Tibial nerve (tissue), 4 donors: ENCODE results near the gene BMPR1A. TPM values are rescaled to one million over a fixed set of nuclear protein-coding genes. Genes with fewer than 3 reads are reported as not detected.

Source experiments
- DNase-seq, 2 donors: peaks; one replicate each; pipeline ENCODE4 v3.0.0-alpha.2; 2019; ENCODE audit warnings: low spot score in 2 of 2
- H3K27ac ChIP-seq, 4 donors: fragments of 200-600 bp; sonication (generic) in 3 of 4; one replicate each; pipeline ENCODE4 v1.5.1; 2017 to 2019; ENCODE audit warnings: mild to moderate bottlenecking in 1 of 4
- H3K27me3 ChIP-seq, 2 donors: fragments of 200-600 bp; sonication (generic) in 1 of 2; one replicate each; pipeline versions ENCODE4 v1.5.1 to v1.6.0; 2017 to 2019
- H3K36me3 ChIP-seq, 3 donors: fragments of 200-600 bp; sonication (generic); one replicate each; pipeline ENCODE4 v1.5.1; 2018 to 2019
- H3K4me1 ChIP-seq, 4 donors: fragments of 200-600 bp; sonication (generic) in 3 of 4; one replicate each; pipeline ENCODE4 v1.5.1; 2017 to 2019
- H3K4me3 ChIP-seq, 4 donors: fragments of 200-600 bp; sonication (generic) in 3 of 4; one replicate each; pipeline ENCODE4 v1.5.1; 2017 to 2019; ENCODE audit warnings: mild to moderate bottlenecking in 1 of 4, moderate library complexity in 1 of 4
- H3K9me3 ChIP-seq, 4 donors: fragments of 200-600 bp; sonication (generic) in 3 of 4; one replicate each; pipeline ENCODE4 v1.5.1; 2017 to 2019
- EP300 ChIP-seq, 2 donors: sonication (generic); formaldehyde crosslinking; IDR thresholded peaks; one replicate each; pipeline ENCODE4 v1.6.1; 2017; ENCODE audit warnings: antibody characterized with exemption in 2 of 2, mild to moderate bottlenecking in 1 of 2
- POLR2A ChIP-seq, 2 donors: fragments of 450-650 bp; IDR thresholded peaks; one replicate each; pipeline ENCODE4 v1.6.1; 2017; ENCODE audit warnings: antibody characterized with exemption in 2 of 2, mild to moderate bottlenecking in 2 of 2, moderate library complexity in 2 of 2
- WGBS, 2 donors: methylation state at CpG; one replicate each; pipeline ENCODE4 v1.1.5; 2018; 5-methylcytosine and 5-hydroxymethylcytosine counted together
- total RNA-seq, 4 donors: library from RNA; depleted of rRNA; stranded (reverse); fragments of >200 nt; gene quantifications; one replicate each; pipeline ENCODE4 v1.1.0, GENCODE V29; 2016
- TF ChIP-seq, protein P1 (sequence below), 5 experiments: fragments of 200-600 bp in 3 of 5; fragments of 450-650 bp in 2 of 5; sonication (generic) in 3 of 5; IDR thresholded peaks; one replicate each; pipeline ENCODE4 v1.5.1; 2016 to 2019; ENCODE audit warnings: antibody characterized with exemption in 5 of 5, mild to moderate bottlenecking in 3 of 5, moderate library complexity in 2 of 5

BMPR1A gene
- total RNA-seq, 4 donors from 2014 or later, result 35.7 to 51.3 (median 42.8) TPM

DNA sequence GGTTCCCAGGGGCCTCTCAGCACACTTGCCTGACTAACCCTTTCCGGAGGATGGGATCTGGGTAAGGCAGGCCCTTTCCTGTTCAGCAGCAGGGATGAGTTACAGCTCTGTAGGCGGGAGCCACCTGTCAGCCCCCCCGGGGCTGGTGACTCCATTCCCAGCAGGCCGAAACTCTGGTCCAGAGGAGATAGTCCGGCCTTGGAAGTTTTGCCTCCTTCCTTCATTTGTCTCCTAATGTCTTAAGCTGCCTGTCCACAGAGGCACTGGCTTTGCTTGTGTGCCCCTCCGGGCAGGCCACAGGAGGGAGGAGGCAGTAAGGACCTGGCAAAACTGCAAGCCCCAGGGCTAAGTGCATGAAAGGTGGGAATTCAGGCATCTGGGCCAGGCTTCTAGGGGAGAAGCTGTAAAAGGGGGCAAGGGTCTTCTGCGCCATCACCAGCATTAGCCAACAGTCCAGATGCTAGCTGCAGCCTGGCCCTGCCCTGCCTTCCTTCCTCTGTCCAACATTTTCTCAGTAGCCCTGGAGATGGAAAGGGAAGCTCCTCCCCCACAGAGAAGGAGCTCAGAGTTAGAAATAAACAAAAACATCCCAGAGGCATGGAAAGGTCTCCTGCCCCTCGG lies 213.1 kb downstream of the BMPR1A start:
- no peaks in the 10 kb centered on the region for H3K9me3 ChIP-seq
- no peaks in the 10 kb centered on the region for H3K36me3 ChIP-seq
- H3K27me3 ChIP-seq, result no peaks in the 10 kb centered on the region
- TF ChIP-seq EP300 (IDR thresholded peaks at IDR 0.05) (no peak), POLR2A (IDR thresholded peaks at IDR 0.05) (no peak)
- TF ChIP-seq, protein P1, sequence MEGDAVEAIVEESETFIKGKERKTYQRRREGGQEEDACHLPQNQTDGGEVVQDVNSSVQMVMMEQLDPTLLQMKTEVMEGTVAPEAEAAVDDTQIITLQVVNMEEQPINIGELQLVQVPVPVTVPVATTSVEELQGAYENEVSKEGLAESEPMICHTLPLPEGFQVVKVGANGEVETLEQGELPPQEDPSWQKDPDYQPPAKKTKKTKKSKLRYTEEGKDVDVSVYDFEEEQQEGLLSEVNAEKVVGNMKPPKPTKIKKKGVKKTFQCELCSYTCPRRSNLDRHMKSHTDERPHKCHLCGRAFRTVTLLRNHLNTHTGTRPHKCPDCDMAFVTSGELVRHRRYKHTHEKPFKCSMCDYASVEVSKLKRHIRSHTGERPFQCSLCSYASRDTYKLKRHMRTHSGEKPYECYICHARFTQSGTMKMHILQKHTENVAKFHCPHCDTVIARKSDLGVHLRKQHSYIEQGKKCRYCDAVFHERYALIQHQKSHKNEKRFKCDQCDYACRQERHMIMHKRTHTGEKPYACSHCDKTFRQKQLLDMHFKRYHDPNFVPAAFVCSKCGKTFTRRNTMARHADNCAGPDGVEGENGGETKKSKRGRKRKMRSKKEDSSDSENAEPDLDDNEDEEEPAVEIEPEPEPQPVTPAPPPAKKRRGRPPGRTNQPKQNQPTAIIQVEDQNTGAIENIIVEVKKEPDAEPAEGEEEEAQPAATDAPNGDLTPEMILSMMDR (IDR thresholded peaks at IDR 0.05), result no peak
- peaks cover 0 to 74% (median 45%) of the 10 kb centered on the region in 4 donors for H3K4me1 ChIP-seq
- H3K4me3 ChIP-seq, result peak overlapping the region; percentile 64 to 85 (median 80)
- 13 to 28% methylated on average over 7 to 8 of the region's 8 CpGs for WGBS, 2 donors
- H3K27ac ChIP-seq, result peak overlapping the region; percentile 94 to 100 (median 97)
- no peak for DNase-seq

GRCh38 chr10:86970162-86970981 lies 214.0 kb downstream of the BMPR1A start:
- H3K4me1 ChIP-seq, result peaks cover 0 to 68% (median 44%) of the 10 kb centered on the region in 4 donors
- 7 to 9% methylated on average over 25 to 28 of the region's 30 CpGs for WGBS, 2 donors
- DNase-seq, result peak; percentile 89 to 91

GRCh38 chr10:86970982-86971231 lies 214.5 kb downstream of the BMPR1A start:
- H3K36me3 ChIP-seq, result no peaks in the 10 kb centered on the region
- peak overlapping the region; percentile 94 to 100 (median 97) for H3K27ac ChIP-seq
- H3K4me3 ChIP-seq, result peak overlapping the region; percentile 64 to 85 (median 80)
- TF ChIP-seq, protein P1 (IDR thresholded peaks at IDR 0.05), result no peak
- no peak for TF ChIP-seq EP300 (IDR thresholded peaks at IDR 0.05)
- peak; percentile 99 for TF ChIP-seq POLR2A (IDR thresholded peaks at IDR 0.05)
- no peaks in the 10 kb centered on the region for H3K27me3 ChIP-seq
- H3K4me1 ChIP-seq, result peaks cover 0 to 62% (median 41%) of the 10 kb centered on the region in 4 donors
- no peak for DNase-seq
- 0% methylated on average over 6 to 11 of the region's 20 CpGs for WGBS, 2 donors
- no peaks in the 10 kb centered on the region for H3K9me3 ChIP-seq

More at GRCh38 chr10:86970162-86970981, 214.0 kb downstream of the BMPR1A start:
- no peaks in the 10 kb centered on the region for H3K27me3 ChIP-seq
- H3K36me3 ChIP-seq, result no peaks in the 10 kb centered on the region
- H3K27ac ChIP-seq, result peak overlapping the region; percentile 94 to 100 (median 97)
- no peaks in the 10 kb centered on the region for H3K9me3 ChIP-seq
- TF ChIP-seq EP300 (IDR thresholded peaks at IDR 0.05) (peak in 1 of 2 donors; percentile 94), POLR2A (IDR thresholded peaks at IDR 0.05) (peak; percentile 67 to 85)
- TF ChIP-seq, protein P1 (IDR thresholded peaks at IDR 0.05), result no peak
- H3K4me3 ChIP-seq, result peak overlapping the region; percentile 64 to 85 (median 80)

GRCh38 chr10:86971232-86971991 lies 215.0 kb downstream of the BMPR1A start:
- peak; percentile 91 to 93 for DNase-seq

More at GRCh38 chr10:86971232-86971991, 215.0 kb downstream of the BMPR1A start:
- Histone ChIP-seq H3K9me3 (no peaks in the 10 kb centered on the region), H3K36me3 (no peaks in the 10 kb centered on the region), H3K27me3 (no peaks in the 10 kb centered on the region), H3K4me3 (peak overlapping the region; percentile 64 to 85 (median 80)), H3K4me1 (peaks cover 0 to 57% (median 37%) of the 10 kb centered on the region in 4 donors), H3K27ac (peak overlapping the region; percentile 94 to 100 (median 97))
- WGBS, 2 donors, result 17 to 25% methylated on average over 21 to 44 of the region's 66 CpGs
- TF ChIP-seq POLR2A (IDR thresholded peaks at IDR 0.05) (no peak), EP300 (IDR thresholded peaks at IDR 0.05) (peak; percentile 93 to 99)
- TF ChIP-seq, protein P1 (IDR thresholded peaks at IDR 0.05), result peak in 2 of 5 experiments; percentile 34 to 35
